HepG2 (cell line): ENCODE data around the gene C11orf71.

ENCODE experiments used
- AGO1 ChIP-seq: fragments of 200-400 bp; formaldehyde crosslinking; IDR thresholded peaks from 2 replicates; pipeline ENCODE4 v1.6.1; 2017; ENCODE audit warnings: mild to moderate bottlenecking, low read depth, low read length, moderate library complexity; ENCODE audit not compliant: poor library complexity, severe bottlenecking
- EZH2 ChIP-seq: conservative IDR thresholded peaks from 2 replicates; pipeline ENCODE4 v1.6.1; 2012; ENCODE audit warnings: mild to moderate bottlenecking, low read depth, low read length, moderate library complexity
- HNF4G ChIP-seq, 2 experiments: sonication (generic) in 1 of 2; formaldehyde crosslinking in 1 of 2; IDR thresholded peaks; 2 replicates each; pipeline versions ENCODE4 v1.4.0 to v1.6.1; 2011 to 2020; ENCODE audit warnings: borderline replicate concordance in 2 of 2, low read depth in 2 of 2, mild to moderate bottlenecking in 2 of 2, low read length in 1 of 2, missing genetic modification reagents in 1 of 2, moderate library complexity in 1 of 2
- YY1 ChIP-seq: IDR thresholded peaks from 2 replicates; pipeline ENCODE4 v1.6.1; 2011; ENCODE audit warnings: low read length, low read depth, moderate library complexity, mild to moderate bottlenecking; ENCODE audit not compliant: insufficient read depth, insufficient replicate concordance
- TF ChIP-seq, protein P1 (sequence below): sonication (generic); formaldehyde crosslinking; IDR thresholded peaks from 2 replicates; pipeline ENCODE4 v1.5.1; 2020; ENCODE audit warnings: missing genetic modification reagents, mild to moderate bottlenecking, borderline replicate concordance

DNA sequence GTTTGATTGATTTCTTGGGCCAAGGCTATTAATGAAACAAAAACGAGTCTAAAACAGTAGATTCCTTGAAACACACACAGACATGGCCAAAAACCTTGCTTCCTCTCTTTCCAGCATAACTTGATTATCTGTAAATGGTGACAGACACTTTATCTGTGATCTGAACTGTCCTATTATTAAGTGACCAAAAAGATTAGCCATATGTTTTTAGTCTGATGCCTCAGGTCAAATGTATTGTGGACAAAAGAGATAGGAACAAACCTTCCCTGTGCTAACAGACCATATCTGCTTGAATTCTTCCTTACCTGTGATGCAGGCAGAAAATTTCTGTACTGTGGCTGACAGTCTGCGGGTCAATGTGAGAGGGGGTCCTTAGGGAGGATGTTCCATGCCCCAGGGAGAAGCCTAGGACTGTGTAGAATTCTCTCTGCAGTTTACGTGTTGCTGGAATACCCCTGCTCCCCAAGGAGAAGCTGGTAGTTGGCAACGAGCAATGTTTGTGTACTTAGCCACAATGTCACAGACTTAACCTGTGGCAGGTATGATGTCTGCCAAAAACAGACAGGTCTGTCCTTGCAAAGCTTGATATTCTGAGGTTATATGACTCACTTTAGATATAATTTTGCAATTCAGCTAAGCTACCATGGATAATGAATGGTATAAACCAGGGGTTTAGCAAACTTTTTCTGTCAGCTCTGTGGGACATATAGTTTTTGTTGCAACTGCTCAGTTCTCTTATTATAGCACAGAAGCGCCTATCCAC is 31.2 kb downstream of the C11orf71 start:
- TF ChIP-seq, protein P1, sequence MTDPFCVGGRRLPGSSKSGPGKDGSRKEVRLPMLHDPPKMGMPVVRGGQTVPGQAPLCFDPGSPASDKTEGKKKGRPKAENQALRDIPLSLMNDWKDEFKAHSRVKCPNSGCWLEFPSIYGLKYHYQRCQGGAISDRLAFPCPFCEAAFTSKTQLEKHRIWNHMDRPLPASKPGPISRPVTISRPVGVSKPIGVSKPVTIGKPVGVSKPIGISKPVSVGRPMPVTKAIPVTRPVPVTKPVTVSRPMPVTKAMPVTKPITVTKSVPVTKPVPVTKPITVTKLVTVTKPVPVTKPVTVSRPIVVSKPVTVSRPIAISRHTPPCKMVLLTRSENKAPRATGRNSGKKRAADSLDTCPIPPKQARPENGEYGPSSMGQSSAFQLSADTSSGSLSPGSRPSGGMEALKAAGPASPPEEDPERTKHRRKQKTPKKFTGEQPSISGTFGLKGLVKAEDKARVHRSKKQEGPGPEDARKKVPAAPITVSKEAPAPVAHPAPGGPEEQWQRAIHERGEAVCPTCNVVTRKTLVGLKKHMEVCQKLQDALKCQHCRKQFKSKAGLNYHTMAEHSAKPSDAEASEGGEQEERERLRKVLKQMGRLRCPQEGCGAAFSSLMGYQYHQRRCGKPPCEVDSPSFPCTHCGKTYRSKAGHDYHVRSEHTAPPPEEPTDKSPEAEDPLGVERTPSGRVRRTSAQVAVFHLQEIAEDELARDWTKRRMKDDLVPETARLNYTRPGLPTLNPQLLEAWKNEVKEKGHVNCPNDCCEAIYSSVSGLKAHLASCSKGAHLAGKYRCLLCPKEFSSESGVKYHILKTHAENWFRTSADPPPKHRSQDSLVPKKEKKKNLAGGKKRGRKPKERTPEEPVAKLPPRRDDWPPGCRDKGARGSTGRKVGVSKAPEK (CRISPR knock-in tag): no peak
- TF ChIP-seq YY1 (no peak), AGO1 (no peak), EZH2 (no peak), HNF4G (IDR thresholded peaks at IDR 0.05; ENCODE audit: borderline replicate concordance, low read depth, low read length) (no peak), HNF4G (CRISPR knock-in tag; IDR thresholded peaks at IDR 0.05; ENCODE audit: borderline replicate concordance, low read depth) (no peak)
